ENCODE data around the gene MAPK8IP1.

Gene MAPK8IP1

DNA sequence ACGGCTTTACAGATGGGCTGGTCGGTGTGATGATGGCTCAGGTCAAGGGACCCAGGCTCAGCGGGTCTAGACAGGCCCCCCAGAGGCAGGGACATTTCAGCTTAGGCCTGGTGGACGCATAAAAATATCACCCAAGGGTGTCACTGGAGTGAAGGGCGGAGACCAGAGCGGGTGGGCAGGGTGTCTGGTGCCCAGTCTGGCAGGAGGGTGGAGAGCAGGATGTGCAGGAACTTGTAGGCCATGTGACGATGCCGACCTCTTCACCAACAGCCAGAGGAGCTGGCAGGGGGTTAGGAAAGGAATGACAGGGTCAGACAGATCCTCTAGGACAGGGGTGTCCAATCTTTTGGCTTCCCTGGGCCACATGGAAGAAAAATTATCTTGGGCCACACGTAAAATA, 4.5 kb downstream of the MAPK8IP1 start:
- DNase-seq (ENCODE audit: low read depth) = no peak
- TF ChIP-seq, protein P1, sequence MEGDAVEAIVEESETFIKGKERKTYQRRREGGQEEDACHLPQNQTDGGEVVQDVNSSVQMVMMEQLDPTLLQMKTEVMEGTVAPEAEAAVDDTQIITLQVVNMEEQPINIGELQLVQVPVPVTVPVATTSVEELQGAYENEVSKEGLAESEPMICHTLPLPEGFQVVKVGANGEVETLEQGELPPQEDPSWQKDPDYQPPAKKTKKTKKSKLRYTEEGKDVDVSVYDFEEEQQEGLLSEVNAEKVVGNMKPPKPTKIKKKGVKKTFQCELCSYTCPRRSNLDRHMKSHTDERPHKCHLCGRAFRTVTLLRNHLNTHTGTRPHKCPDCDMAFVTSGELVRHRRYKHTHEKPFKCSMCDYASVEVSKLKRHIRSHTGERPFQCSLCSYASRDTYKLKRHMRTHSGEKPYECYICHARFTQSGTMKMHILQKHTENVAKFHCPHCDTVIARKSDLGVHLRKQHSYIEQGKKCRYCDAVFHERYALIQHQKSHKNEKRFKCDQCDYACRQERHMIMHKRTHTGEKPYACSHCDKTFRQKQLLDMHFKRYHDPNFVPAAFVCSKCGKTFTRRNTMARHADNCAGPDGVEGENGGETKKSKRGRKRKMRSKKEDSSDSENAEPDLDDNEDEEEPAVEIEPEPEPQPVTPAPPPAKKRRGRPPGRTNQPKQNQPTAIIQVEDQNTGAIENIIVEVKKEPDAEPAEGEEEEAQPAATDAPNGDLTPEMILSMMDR (conservative IDR thresholded peaks at IDR 0.05; ENCODE audit: low read length) = no peak
- no peak overlapping the region for H3K4me3 ChIP-seq (ENCODE audit: low read length)

DNA sequence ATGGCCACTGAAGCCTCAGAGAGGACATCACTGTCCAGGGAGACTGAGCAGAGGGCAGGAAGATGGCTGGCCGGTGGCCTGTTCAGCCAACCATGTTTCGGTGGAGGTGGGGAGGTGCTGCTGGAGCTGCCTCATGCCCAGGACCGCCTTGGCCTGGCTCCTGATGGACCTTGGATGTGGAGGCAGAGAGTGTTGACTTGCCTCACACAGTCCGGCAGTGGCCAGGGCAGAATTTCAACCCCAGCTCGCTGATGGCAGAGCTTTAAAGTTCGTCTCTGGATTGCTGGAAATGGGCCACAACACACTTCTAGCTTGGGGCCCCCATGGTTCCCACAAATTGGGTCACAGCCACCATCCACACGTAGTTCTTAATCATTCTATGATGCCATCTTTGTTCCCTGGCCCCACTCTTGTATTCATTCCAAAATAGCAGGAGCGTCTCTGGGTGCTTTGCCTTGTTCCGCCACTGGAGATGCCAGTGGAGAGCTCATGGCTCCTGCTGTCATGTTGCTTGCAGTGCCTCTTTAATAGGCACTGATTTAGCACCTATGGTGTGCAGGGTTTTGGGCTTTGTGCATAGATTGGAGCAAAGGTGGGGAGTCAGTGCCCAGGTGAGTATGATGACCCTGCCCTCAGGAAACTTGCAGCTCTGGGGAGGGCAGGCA, 5.6 kb downstream of the MAPK8IP1 start:
- no peak for DNase-seq (ENCODE audit: low read depth)
- TF ChIP-seq, protein P1 (conservative IDR thresholded peaks at IDR 0.05; ENCODE audit: low read length) = no peak

DNA sequence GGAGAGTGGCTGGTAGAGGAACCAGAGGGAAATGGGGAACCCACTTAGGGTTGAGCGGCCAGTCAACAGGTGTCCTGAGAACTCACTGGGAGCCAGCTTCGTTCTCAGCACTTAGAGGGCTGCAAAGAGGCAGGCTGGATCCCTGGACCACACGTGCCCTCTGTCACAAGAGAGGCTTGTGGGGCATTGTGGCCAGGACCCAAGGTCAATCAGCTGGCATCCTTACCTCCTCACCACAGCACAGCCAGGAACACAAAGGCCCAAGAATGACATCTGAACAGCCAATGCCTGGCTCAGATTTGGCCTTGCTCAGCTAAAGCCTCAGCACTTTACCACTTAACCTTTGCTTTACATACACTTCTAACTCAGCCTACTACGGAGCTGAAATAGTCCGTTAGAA, 7.4 kb downstream of the MAPK8IP1 start:
- TF ChIP-seq, protein P1 (conservative IDR thresholded peaks at IDR 0.05; ENCODE audit: low read length) = no peak
- no peak for DNase-seq (ENCODE audit: low read depth)
- no peak overlapping the region for H3K4me3 ChIP-seq (ENCODE audit: low read length)

More for the DNA sequence above, 5.6 kb downstream of the MAPK8IP1 start:
- no peak overlapping the region for H3K4me3 ChIP-seq (ENCODE audit: low read length)

DNA sequence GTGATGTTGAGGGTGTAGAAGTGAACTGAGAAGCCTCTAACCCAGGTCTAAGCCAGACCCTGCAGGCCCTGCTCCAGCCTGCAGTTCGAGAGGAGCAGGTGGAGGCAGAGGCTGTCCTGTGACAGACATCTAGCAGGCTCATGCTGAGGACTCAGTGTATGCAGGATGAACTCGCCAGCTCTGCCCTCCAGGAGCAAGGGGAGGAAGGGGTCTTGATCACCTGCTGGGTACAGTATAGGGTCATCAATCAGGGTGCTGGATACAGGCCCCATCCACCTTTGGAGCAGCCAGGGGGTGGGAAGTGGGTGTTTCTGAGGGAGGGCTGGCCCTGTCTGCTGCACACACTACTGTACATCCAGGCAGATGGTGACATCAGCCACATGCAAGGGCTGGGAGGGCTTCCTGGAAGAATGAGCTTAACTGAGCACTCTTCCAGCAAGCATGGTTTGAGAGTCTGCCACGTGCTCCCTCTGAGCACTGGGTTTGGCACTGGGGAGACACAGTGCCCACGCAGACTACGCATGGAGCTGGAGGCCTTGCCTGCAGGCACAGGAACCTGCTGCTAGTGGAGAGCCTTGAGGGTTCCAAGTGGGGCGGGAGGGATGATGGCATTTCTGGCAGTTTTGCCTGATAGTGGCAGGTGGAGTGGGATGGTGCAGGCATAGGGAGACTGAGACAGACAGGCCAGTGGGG, 9.2 kb downstream of the MAPK8IP1 start:
- no peak overlapping the region for H3K4me3 ChIP-seq (ENCODE audit: low read length)
- DNase-seq (ENCODE audit: low read depth) = no peak
- TF ChIP-seq, protein P1 (conservative IDR thresholded peaks at IDR 0.05; ENCODE audit: low read length) = no peak

DNA sequence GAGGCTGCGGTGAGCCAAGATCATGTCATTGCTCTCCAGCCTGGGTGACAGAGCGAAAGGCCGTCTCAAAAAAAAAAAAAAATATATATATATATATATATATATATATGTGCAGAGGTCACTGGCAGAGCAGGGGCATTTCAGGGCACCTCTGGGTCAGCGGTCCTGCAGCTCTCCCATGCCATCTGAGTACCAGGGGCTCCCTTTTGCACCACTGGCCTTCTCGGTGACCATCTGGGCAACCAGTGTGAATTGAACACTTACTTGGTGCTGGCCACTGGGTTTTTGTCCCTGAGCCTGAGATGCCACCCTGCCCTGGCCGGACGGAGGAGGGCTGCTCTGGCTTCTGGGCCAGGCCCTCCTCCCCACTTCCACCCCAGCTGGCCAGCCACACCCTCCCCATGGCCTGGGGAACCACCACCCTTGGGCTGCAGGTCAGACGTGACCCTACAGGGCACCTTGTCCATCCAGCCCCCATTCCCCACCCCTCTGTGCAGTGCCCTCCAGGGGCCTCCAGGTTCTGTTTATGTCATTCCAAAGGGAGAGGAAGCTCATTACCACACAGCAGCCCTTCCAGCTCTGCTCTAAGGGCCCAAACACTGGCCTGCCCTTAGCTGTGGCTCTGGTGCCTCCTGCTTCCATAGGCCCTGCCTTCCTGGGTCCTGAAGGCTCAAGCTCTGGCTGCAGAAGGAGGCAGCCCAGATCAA, 10.3 kb downstream of the MAPK8IP1 start:
- DNase-seq (ENCODE audit: low read depth) = no peak

DNA sequence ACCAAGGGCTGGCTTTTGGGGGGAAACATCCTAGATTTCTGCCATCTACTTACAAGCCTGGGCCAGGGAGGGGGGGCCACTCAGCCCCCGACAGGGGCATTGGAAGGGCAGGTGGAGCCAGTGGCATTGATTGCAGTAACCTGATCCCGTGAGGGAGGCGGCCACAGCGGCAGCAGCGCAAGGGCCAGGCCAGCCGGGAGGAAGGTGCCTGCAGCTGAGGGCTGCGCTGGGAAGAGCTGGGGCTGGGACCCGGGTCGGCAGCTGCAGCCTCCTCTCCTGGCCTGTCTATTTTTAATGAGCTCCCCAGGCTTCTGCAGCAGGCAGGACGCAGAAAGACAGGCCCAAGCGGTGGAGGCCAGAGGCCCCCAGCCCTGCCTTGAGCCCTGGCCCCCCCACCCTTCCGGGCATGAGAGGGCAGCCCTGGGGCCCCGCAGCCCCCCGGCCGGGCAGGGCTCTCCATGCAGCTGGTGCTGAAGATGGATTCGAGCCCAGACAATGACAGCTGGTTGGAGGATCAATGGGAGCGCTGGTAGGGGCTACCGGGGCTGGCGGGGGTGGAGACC, 11.1 kb downstream of the MAPK8IP1 start:
- no peak overlapping the region for H3K4me3 ChIP-seq (ENCODE audit: low read length)
- TF ChIP-seq, protein P1 (conservative IDR thresholded peaks at IDR 0.05; ENCODE audit: low read length) = no peak
- DNase-seq (ENCODE audit: low read depth) = no peak

More for the DNA sequence above, 10.3 kb downstream of the MAPK8IP1 start:
- H3K4me3 ChIP-seq (ENCODE audit: low read length) = no peak overlapping the region
- TF ChIP-seq, protein P1 (conservative IDR thresholded peaks at IDR 0.05; ENCODE audit: low read length) = no peak

Measured in AG10803 (cell line).